Astrocyte (in vitro differentiated cells and primary cell): ENCODE results near the gene PRKRA.

Source experiments
- EZH2 ChIP-seq: IDR thresholded peaks from 2 replicates; pipeline ENCODE4 v1.6.1; 2012; ENCODE audit warnings: mild to moderate bottlenecking, low read length, inconsistent platforms; ENCODE audit not compliant: insufficient read depth
- TF ChIP-seq, protein P1 (sequence below): IDR thresholded peaks from 2 replicates; pipeline ENCODE4 v1.5.1; 2011; ENCODE audit warnings: low read depth, mild to moderate bottlenecking, inconsistent platforms, low read length, moderate library complexity; ENCODE audit not compliant: insufficient read depth

DNA sequence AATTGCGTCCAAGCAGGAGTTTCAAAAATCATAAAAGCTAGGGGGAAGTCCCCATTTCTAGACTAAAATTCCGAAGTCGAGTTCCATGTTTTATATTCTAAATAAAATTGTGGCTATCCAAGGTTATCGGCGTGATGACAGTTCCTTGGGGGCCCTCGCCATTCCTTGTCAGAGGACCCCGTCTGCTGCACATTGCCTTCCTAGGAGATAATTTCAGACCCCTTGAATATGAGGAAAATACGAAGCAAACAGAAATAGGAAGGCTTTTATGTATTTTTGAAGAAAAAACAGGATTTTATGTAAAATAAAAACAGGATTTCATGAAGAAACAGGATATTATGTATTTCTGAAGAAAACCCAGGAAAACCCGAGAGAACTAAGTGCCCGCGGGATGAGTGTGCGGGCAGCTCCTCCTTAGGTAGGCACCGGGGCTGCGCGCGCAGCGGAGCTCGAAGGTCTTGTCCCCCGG is 28.8 kb upstream of the PRKRA start:
- TF ChIP-seq EZH2: no peak
- TF ChIP-seq, protein P1, sequence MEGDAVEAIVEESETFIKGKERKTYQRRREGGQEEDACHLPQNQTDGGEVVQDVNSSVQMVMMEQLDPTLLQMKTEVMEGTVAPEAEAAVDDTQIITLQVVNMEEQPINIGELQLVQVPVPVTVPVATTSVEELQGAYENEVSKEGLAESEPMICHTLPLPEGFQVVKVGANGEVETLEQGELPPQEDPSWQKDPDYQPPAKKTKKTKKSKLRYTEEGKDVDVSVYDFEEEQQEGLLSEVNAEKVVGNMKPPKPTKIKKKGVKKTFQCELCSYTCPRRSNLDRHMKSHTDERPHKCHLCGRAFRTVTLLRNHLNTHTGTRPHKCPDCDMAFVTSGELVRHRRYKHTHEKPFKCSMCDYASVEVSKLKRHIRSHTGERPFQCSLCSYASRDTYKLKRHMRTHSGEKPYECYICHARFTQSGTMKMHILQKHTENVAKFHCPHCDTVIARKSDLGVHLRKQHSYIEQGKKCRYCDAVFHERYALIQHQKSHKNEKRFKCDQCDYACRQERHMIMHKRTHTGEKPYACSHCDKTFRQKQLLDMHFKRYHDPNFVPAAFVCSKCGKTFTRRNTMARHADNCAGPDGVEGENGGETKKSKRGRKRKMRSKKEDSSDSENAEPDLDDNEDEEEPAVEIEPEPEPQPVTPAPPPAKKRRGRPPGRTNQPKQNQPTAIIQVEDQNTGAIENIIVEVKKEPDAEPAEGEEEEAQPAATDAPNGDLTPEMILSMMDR: no peak
